AG09319 (cell line): ENCODE results near the gene PHKB.

Experiments used
- DNase-seq: peaks from one replicate; pipeline ENCODE4 v3.0.0-alpha.2; 2010; ENCODE audit warnings: low read depth; ENCODE audit errors: extremely low read depth
- TF ChIP-seq, protein P1 (sequence below): IDR thresholded peaks from 2 replicates; pipeline ENCODE4 v1.5.1; 2011; ENCODE audit warnings: low read depth, mild to moderate bottlenecking, inconsistent platforms, low read length, moderate library complexity

PHKB gene

DNA sequence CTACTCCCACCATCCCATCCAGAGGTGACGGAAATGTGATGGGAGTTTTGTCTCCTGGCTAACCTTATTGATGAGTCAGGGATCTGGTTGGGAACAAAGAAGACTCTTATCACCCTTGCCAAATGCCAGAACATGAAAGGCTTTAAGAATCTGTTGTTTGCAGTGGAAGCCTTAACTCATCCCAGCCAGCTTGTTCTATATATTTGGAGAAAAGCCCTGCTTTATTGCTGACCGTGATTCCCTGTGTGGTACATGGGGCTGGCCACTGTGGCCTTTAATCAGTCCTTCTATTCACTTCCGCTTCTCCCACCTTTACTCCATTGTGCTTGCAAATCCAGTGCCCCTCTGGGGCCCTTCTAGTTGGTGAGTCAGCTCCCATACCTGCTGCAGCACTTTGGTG is 156.6 kb downstream of the PHKB start:
- TF ChIP-seq, protein P1, sequence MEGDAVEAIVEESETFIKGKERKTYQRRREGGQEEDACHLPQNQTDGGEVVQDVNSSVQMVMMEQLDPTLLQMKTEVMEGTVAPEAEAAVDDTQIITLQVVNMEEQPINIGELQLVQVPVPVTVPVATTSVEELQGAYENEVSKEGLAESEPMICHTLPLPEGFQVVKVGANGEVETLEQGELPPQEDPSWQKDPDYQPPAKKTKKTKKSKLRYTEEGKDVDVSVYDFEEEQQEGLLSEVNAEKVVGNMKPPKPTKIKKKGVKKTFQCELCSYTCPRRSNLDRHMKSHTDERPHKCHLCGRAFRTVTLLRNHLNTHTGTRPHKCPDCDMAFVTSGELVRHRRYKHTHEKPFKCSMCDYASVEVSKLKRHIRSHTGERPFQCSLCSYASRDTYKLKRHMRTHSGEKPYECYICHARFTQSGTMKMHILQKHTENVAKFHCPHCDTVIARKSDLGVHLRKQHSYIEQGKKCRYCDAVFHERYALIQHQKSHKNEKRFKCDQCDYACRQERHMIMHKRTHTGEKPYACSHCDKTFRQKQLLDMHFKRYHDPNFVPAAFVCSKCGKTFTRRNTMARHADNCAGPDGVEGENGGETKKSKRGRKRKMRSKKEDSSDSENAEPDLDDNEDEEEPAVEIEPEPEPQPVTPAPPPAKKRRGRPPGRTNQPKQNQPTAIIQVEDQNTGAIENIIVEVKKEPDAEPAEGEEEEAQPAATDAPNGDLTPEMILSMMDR = no peak
- no peak for DNase-seq

DNA sequence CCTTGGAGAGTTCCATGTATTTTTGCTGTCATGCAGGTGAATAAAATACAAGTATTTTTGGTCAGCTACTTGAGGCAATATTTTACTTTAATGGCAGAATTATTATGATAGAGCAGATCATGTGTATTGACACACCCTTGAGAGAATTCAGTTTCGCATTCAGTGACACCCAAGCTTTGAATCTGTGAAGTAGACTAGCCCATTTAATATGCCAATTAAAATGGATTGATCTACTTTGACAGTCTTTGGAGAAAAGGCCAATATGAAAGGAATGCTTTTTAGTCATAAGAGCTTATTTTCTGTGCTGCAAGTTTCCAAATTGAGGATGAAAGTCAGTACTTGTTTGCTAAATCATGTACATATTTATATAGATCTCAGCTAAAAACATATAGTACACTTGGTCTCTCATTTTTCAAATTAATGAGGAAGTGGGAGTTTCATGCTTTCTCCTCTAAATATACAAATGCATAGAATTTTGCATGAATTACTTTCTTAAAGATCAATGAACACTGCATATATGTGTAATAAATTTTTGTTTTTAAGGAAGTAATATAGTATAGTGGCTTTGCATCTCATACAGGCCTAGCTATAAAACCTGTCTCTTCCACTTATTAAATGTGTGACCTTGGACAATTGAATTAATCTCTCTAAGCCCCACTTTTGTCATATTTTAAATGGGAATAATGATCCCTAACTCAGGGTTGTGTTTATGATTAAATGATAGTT is 161.5 kb downstream of the PHKB start:
- TF ChIP-seq, protein P1 = no peak
- no peak for DNase-seq

GRCh38 chr16:47624563-47624962 is 163.4 kb downstream of the PHKB start:
- DNase-seq = no peak
- TF ChIP-seq, protein P1 = no peak

GRCh38 chr16:47625115-47625567 is 164.0 kb downstream of the PHKB start:
- TF ChIP-seq, protein P1 = no peak
- no peak for DNase-seq

- no peak for DNase-seq
- TF ChIP-seq, protein P1 = no peak
Observed at GRCh38 chr16:47626246-47626645, 165.1 kb downstream of the PHKB start.

DNA sequence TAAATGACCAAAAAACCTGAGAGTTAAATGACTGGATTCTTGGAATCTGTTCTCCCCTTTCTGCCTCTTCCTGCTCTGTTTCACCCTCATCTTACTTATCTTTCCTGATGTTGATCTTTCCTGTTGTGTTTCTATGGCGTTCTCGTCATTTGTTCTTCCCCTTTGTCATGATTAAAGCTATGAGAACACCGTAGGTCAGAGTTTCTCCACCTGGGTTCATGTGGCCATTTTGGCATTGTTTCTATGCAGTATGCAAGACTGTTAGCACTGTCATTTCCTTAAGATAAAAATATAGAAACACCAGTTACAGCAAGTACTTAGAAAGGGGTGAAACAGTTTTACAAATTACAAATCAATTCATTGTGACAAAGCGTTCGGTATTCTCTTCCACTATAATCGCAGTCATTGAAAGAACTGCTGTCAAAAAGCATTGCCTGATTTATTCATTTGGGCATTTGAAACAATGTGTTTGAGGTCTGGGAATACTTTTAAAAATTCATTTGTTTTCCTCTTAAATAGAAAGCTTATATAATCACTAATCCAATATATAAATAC is 166.0 kb downstream of the PHKB start:
- no peak for DNase-seq
- TF ChIP-seq, protein P1 = no peak

DNA sequence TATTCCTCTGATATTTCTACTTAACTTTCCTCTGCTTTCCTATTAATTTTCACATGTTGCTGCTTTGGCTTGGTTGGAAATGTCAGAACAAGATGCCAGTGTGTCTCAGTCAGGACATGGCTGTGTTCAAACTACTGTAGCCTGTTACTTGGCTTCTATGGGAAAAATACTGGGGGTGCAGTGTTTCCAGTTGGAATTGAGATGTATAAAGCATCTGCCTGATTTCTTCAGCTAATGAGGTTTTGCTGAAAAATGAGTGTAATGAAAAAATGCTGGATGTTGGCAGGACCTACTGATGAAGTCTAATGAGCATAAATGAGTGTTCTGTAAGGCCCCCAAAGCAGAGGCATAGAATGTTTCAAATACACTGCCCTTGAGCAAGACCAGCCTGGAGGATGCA is 166.6 kb downstream of the PHKB start:
- TF ChIP-seq, protein P1 = no peak
- no peak for DNase-seq
